ENCODE measurements around the gene NAV3.

DNA sequence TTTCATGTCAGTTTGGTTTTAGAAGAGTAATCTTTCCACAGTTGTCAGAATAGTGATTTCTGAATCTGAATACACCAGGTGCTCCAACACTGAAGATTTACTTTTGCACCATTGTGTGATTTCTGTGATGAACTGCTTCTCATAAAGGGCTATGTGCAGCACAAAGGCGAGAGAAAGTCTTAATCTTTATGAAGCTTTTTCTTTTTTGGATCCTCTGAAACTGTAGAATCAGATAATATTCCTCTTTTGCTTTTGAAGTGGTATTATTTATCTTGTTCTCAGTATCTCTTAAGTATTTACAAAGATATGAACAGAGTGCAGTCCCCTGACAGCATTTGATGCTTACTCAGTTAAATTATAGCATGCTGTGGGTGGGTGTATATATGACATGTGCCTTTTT lies 207.8 kb downstream of the NAV3 start:
- TF ChIP-seq, protein P1, sequence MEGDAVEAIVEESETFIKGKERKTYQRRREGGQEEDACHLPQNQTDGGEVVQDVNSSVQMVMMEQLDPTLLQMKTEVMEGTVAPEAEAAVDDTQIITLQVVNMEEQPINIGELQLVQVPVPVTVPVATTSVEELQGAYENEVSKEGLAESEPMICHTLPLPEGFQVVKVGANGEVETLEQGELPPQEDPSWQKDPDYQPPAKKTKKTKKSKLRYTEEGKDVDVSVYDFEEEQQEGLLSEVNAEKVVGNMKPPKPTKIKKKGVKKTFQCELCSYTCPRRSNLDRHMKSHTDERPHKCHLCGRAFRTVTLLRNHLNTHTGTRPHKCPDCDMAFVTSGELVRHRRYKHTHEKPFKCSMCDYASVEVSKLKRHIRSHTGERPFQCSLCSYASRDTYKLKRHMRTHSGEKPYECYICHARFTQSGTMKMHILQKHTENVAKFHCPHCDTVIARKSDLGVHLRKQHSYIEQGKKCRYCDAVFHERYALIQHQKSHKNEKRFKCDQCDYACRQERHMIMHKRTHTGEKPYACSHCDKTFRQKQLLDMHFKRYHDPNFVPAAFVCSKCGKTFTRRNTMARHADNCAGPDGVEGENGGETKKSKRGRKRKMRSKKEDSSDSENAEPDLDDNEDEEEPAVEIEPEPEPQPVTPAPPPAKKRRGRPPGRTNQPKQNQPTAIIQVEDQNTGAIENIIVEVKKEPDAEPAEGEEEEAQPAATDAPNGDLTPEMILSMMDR (conservative IDR thresholded peaks at IDR 0.05; ENCODE audit: low read depth in 2 of 2) = no peak
- TF ChIP-seq CREB1 (CRISPR knock-in tag; IDR thresholded peaks at IDR 0.05; ENCODE audit: low read depth) (no peak), EZH2 (IDR thresholded peaks at IDR 0.05; ENCODE audit: low read depth, unreplicated experiment) (no peak), POLR2AphosphoS5 (IDR thresholded peaks at IDR 0.05; ENCODE audit: low read depth) (no peak), ZNF331 (CRISPR knock-in tag; IDR thresholded peaks at IDR 0.05; ENCODE audit: low read depth) (no peak), JUNB (IDR thresholded peaks at IDR 0.05; ENCODE audit: unreplicated experiment) (no peak), EZH2phosphoT487 (IDR thresholded peaks at IDR 0.05; ENCODE audit: unreplicated experiment) (no peak), REST (IDR thresholded peaks at IDR 0.05; ENCODE audit: unreplicated experiment) (no peak), ZNF114 (CRISPR knock-in tag; IDR thresholded peaks at IDR 0.05) (no peak), ZNF462 (CRISPR knock-in tag; IDR thresholded peaks at IDR 0.05) (no peak), ETS1 (IDR thresholded peaks at IDR 0.05) (no peak)
